Limb (tissue), 2 donors: ENCODE data around the gene LIN7A.
A peak's percentile ranks its signal among the peaks of the same experiment; 100 is the strongest.

Experiments used
- DNase-seq, 2 donors: peaks; one replicate each; pipeline ENCODE4 v3.0.0-alpha.2; 2016; ENCODE audit errors: extremely low spot score in 2 of 2

LIN7A gene

GRCh38 chr12:80937391-80938238 is at the start of gene LIN7A:
Gene LIN7A, minus strand, starts transcription at chr12:80937934. Its CDS starts 212 bp downstream, at chr12:80937722.
- DNase-seq = peak; percentile 32 to 77

GRCh38 chr12:80986224-80986623 is 48.5 kb upstream of the LIN7A start:
- no peak for DNase-seq

- no peak for DNase-seq
These were observed 42.1 kb upstream of the LIN7A start for GRCh38 chr12:80979816-80980215.

- no peak for DNase-seq
These were observed 41.5 kb upstream of the LIN7A start for GRCh38 chr12:80979251-80979650.

- DNase-seq = no peak
These were observed 39.6 kb upstream of the LIN7A start for GRCh38 chr12:80977346-80977745.

GRCh38 chr12:80968326-80968725 is 30.6 kb upstream of the LIN7A start:
- no peak for DNase-seq

GRCh38 chr12:80967565-80967964 is 29.8 kb upstream of the LIN7A start:
- DNase-seq = no peak

- DNase-seq = no peak
These were observed 28.3 kb upstream of the LIN7A start for GRCh38 chr12:80966001-80966400.

- no peak for DNase-seq
These were observed 20.4 kb upstream of the LIN7A start for GRCh38 chr12:80958162-80958561.

- DNase-seq = no peak
These were observed 17.3 kb upstream of the LIN7A start for GRCh38 chr12:80954857-80955520.

GRCh38 chr12:80952443-80952842 is 14.7 kb upstream of the LIN7A start:
- no peak for DNase-seq

- peak in 1 of 2 donors; percentile 13 for DNase-seq
These were observed 8.9 kb upstream of the LIN7A start for GRCh38 chr12:80946591-80946990.

- DNase-seq = no peak
These were observed 5.6 kb upstream of the LIN7A start for GRCh38 chr12:80943338-80943737.

GRCh38 chr12:80941916-80942315 is 4.2 kb upstream of the LIN7A start:
- no peak for DNase-seq

- DNase-seq = no peak
These were observed 1.7 kb upstream of the LIN7A start for GRCh38 chr12:80939231-80939950.

- DNase-seq = no peak
These were observed 663 bp upstream of the LIN7A start for GRCh38 chr12:80938397-80938796.

GRCh38 chr12:80936642-80937390 is 918 bp downstream of the LIN7A start:
- DNase-seq = peak; percentile 24 to 78

- peak in 1 of 2 donors; percentile 47 for DNase-seq
These were observed 1.4 kb downstream of the LIN7A start for GRCh38 chr12:80936353-80936641.

- no peak for DNase-seq
These were observed 2.6 kb downstream of the LIN7A start for GRCh38 chr12:80935111-80935510.

- DNase-seq = no peak
These were observed 11.8 kb downstream of the LIN7A start for GRCh38 chr12:80925983-80926382.

GRCh38 chr12:80925237-80925636 is 12.5 kb downstream of the LIN7A start:
- DNase-seq = no peak

GRCh38 chr12:80924437-80924836 is 13.3 kb downstream of the LIN7A start:
- no peak for DNase-seq
